Mesendoderm (in vitro differentiated cells): ENCODE measurements around the gene HAP1. TPM values are rescaled to one million over a fixed set of nuclear protein-coding genes. Genes with fewer than 3 reads are reported as not detected.

Experiments
- DNase-seq: peaks from one replicate; pipeline ENCODE4 v3.0.0; 2013
- H2AK5ac ChIP-seq: 2 replicates; pipeline ENCODE4 v1.6.1; 2013; ENCODE audit warnings: low read length, inconsistent platforms
- H2BK120ac ChIP-seq: 2 replicates; pipeline ENCODE4 v1.6.1; 2013; ENCODE audit warnings: low read depth, mild to moderate bottlenecking, low read length, moderate library complexity, mixed read lengths
- H2BK15ac ChIP-seq: replicated peaks from 2 replicates; pipeline ENCODE4 v1.6.1; 2013; ENCODE audit warnings: low read depth, mild to moderate bottlenecking, moderate library complexity
- H2BK5ac ChIP-seq: 2 replicates; pipeline ENCODE4 v1.6.1; 2013; ENCODE audit warnings: low read length, inconsistent platforms
- H3K18ac ChIP-seq: 2 replicates; pipeline ENCODE4 v1.6.1; 2013; ENCODE audit warnings: mild to moderate bottlenecking, low read length, mixed read lengths
- H3K23ac ChIP-seq: one replicate; pipeline ENCODE4 v1.6.1; 2013; ENCODE audit warnings: low read length
- H3K27ac ChIP-seq: 2 replicates; pipeline ENCODE4 v1.5.1; 2013; ENCODE audit warnings: low read depth, mild to moderate bottlenecking, inconsistent platforms, low read length, moderate library complexity
- H3K27me3 ChIP-seq: 2 replicates; pipeline ENCODE4 v1.6.1; 2013; ENCODE audit warnings: low read length, control low read depth, mild to moderate bottlenecking, inconsistent platforms; ENCODE audit not compliant: insufficient read depth, poor library complexity
- H3K36me3 ChIP-seq: 2 replicates; pipeline ENCODE4 v1.6.1; 2013; ENCODE audit warnings: low read length, inconsistent platforms; ENCODE audit not compliant: control insufficient read depth, insufficient read depth
- H3K4ac ChIP-seq: one replicate; pipeline ENCODE4 v1.6.1; 2013; ENCODE audit warnings: low read depth, mild to moderate bottlenecking, low read length, moderate library complexity
- H3K4me1 ChIP-seq: 2 replicates; pipeline ENCODE4 v1.6.1; 2013; ENCODE audit warnings: low read depth, low read length, inconsistent platforms; ENCODE audit not compliant: control insufficient read depth
- H3K4me2 ChIP-seq: 2 replicates; pipeline ENCODE4 v1.6.1; 2013; ENCODE audit warnings: low read length
- H3K4me3 ChIP-seq: 2 replicates; pipeline ENCODE4 v1.5.1; 2013; ENCODE audit warnings: mild to moderate bottlenecking, low read length
- H3K56ac ChIP-seq: one replicate; pipeline ENCODE4 v1.6.1; 2013; ENCODE audit warnings: low read length
- H3K79me1 ChIP-seq: 2 replicates; pipeline ENCODE4 v1.6.1; 2013; ENCODE audit warnings: low read length, inconsistent platforms
- H3K79me2 ChIP-seq: 2 replicates; pipeline ENCODE4 v1.6.1; 2013; ENCODE audit warnings: mild to moderate bottlenecking, low read length; ENCODE audit not compliant: control insufficient read depth, insufficient read depth
- H3K9ac ChIP-seq: 2 replicates; pipeline ENCODE4 v1.6.1; 2013; ENCODE audit warnings: low read length, inconsistent platforms
- H4K5ac ChIP-seq: one replicate; pipeline ENCODE4 v1.6.1; 2013; ENCODE audit warnings: low read length
- H4K8ac ChIP-seq: one replicate; pipeline ENCODE4 v1.6.1; 2013; ENCODE audit warnings: low read depth, mild to moderate bottlenecking, control low read depth, low read length, moderate library complexity
- WGBS: extraction: QIAGEN DNeasy Blood & Tissue Kit; methylation state at CpG from one replicate; pipeline ENCODE4 v1.1.7; 2013; ENCODE audit warnings: low lambda C conversion rate, missing lambda C conversion rate; ENCODE audit not compliant: insufficient coverage; ENCODE audit errors: extremely low coverage; 5-methylcytosine and 5-hydroxymethylcytosine counted together
- polyA plus RNA-seq, 2 experiments: library from polyadenylated mRNA; stranded (reverse); fragments of 200-250 nt; gene quantifications; one replicate each; pipeline ENCODE4 v1.2.3, GENCODE V29; 2013

The HAP1 gene
- polyA plus RNA-seq (2013, experiment 1 of 2): 0.67 TPM
- 0.57 TPM for polyA plus RNA-seq (2013, experiment 2 of 2)

- H3K79me2 ChIP-seq: no peaks in the 10 kb centered on the region
- H3K56ac ChIP-seq: peak within 1 kb of the TSS; percentile 95
- H3K4me2 ChIP-seq: peak within 1 kb of the TSS; percentile 97
- peaks cover 13% of the 10 kb centered on the region for H3K27me3 ChIP-seq
- H3K18ac ChIP-seq: no peak within 1 kb of the TSS
- H3K9ac ChIP-seq: peak within 1 kb of the TSS; percentile 78
- H3K27ac ChIP-seq: no peak within 1 kb of the TSS
- no CpG with 5 or more reads among the region's 77 CpGs for WGBS
- H3K36me3 ChIP-seq: no peaks in the 10 kb centered on the region
- H2BK15ac ChIP-seq: no peak within 1 kb of the TSS
- DNase-seq: peak; percentile 69
- H2BK120ac ChIP-seq: no peak within 1 kb of the TSS
- H4K8ac ChIP-seq: no peak within 1 kb of the TSS
- no peak within 1 kb of the TSS for H2AK5ac ChIP-seq
- no peak within 1 kb of the TSS for H4K5ac ChIP-seq
- H3K4me1 ChIP-seq: no peaks in the 10 kb centered on the region
- no peak within 1 kb of the TSS for H3K4ac ChIP-seq
- no peak within 1 kb of the TSS for H2BK5ac ChIP-seq
- peak within 1 kb of the TSS; percentile 66 for H3K23ac ChIP-seq
- peak within 1 kb of the TSS; percentile 43 for H3K4me3 ChIP-seq
- no peaks in the 10 kb centered on the region for H3K79me1 ChIP-seq
These were observed at the start of gene HAP1 for GRCh38 chr17:41734139-41734948. Gene HAP1 (minus strand): TSS chr17:41734643. CDS start chr17:41734634, 9 bp downstream.

GRCh38 chr17:41782142-41782541 lies 47.7 kb upstream of the HAP1 start:
- DNase-seq: no peak

GRCh38 chr17:41781404-41782110 lies 47.1 kb upstream of the HAP1 start:
- Histone ChIP-seq H3K9ac (no peak overlapping the region), H2AK5ac (no peak overlapping the region), H3K23ac (no peak overlapping the region), H4K5ac (no peak overlapping the region), H3K4me2 (no peak overlapping the region), H3K4ac (no peak overlapping the region), H2BK120ac (no peak overlapping the region), H3K4me3 (no peak overlapping the region), H3K27me3 (no peaks in the 10 kb centered on the region), H3K4me1 (peaks cover 7% of the 10 kb centered on the region), H3K79me2 (peaks cover 49% of the 10 kb centered on the region), H3K18ac (no peak overlapping the region), H3K36me3 (no peaks in the 10 kb centered on the region), H3K27ac (no peak overlapping the region), H2BK5ac (no peak overlapping the region), H4K8ac (no peak overlapping the region), H3K79me1 (peaks cover 9% of the 10 kb centered on the region), H2BK15ac (no peak overlapping the region), H3K56ac (peak overlapping the region; percentile 6)
- DNase-seq: no peak
- WGBS: no CpG with 5 or more reads among the region's 13 CpGs

More at GRCh38 chr17:41782142-41782541, 47.7 kb upstream of the HAP1 start:
- Histone ChIP-seq H2BK5ac (no peak overlapping the region), H3K9ac (no peak overlapping the region), H4K8ac (no peak overlapping the region), H3K4me2 (no peak overlapping the region), H3K36me3 (no peaks in the 10 kb centered on the region), H2BK15ac (no peak overlapping the region), H3K27me3 (no peaks in the 10 kb centered on the region), H3K79me2 (peaks cover 48% of the 10 kb centered on the region), H2AK5ac (no peak overlapping the region), H3K56ac (peak overlapping the region; percentile 28), H3K4me1 (peaks cover 9% of the 10 kb centered on the region), H3K27ac (no peak overlapping the region), H3K23ac (no peak overlapping the region), H4K5ac (no peak overlapping the region), H3K18ac (no peak overlapping the region), H3K4ac (no peak overlapping the region), H3K79me1 (peaks cover 6% of the 10 kb centered on the region), H3K4me3 (no peak overlapping the region), H2BK120ac (no peak overlapping the region)
- no CpG with 5 or more reads among the region's 4 CpGs for WGBS

- H3K27ac ChIP-seq: no peak overlapping the region
- peaks cover 10% of the 10 kb centered on the region for H3K79me1 ChIP-seq
- WGBS: no CpG with 5 or more reads among the region's 1 CpG
- no peak overlapping the region for H2BK5ac ChIP-seq
- H3K36me3 ChIP-seq: no peaks in the 10 kb centered on the region
- no peak overlapping the region for H3K18ac ChIP-seq
- H3K56ac ChIP-seq: no peak overlapping the region
- H3K27me3 ChIP-seq: no peaks in the 10 kb centered on the region
- no peak overlapping the region for H4K5ac ChIP-seq
- H3K4me2 ChIP-seq: no peak overlapping the region
- H3K79me2 ChIP-seq: peaks cover 55% of the 10 kb centered on the region
- no peak overlapping the region for H4K8ac ChIP-seq
- no peak overlapping the region for H3K4ac ChIP-seq
- no peak overlapping the region for H3K4me3 ChIP-seq
- H2BK15ac ChIP-seq: no peak overlapping the region
- no peak overlapping the region for H3K9ac ChIP-seq
- no peak overlapping the region for H2AK5ac ChIP-seq
- H2BK120ac ChIP-seq: no peak overlapping the region
- no peak overlapping the region for H3K23ac ChIP-seq
- H3K4me1 ChIP-seq: peaks cover 10% of the 10 kb centered on the region
- no peak for DNase-seq
These were observed 45.5 kb upstream of the HAP1 start for GRCh38 chr17:41779954-41780353.

GRCh38 chr17:41777574-41778188 lies 43.2 kb upstream of the HAP1 start:
- Histone ChIP-seq H2BK15ac (no peak overlapping the region), H3K56ac (peak overlapping the region; percentile 70), H2BK120ac (no peak overlapping the region), H3K4ac (no peak overlapping the region), H3K18ac (peak overlapping the region; percentile 11), H4K5ac (no peak overlapping the region), H2AK5ac (no peak overlapping the region), H3K4me2 (no peak overlapping the region), H3K79me1 (peaks cover 17% of the 10 kb centered on the region), H4K8ac (no peak overlapping the region), H3K27ac (peak overlapping the region; percentile 64), H2BK5ac (peak overlapping the region; percentile 3), H3K23ac (no peak overlapping the region), H3K4me1 (peaks cover 15% of the 10 kb centered on the region), H3K27me3 (no peaks in the 10 kb centered on the region), H3K4me3 (no peak overlapping the region), H3K9ac (peak overlapping the region; percentile 3), H3K36me3 (no peaks in the 10 kb centered on the region), H3K79me2 (peaks cover 46% of the 10 kb centered on the region)
- DNase-seq: peak; percentile 40
- WGBS: no CpG with 5 or more reads among the region's 12 CpGs
